HG02623 (cell line): ENCODE data around the gene OR8B12.
"Not testable (repeated sequence)": the region's sequence is repeated elsewhere in the genome, so short reads cannot be mapped to it uniquely, and the experiment has no call there.

ENCODE experiments used
- ATAC-seq: cut with Tn5 transposase; IDR thresholded peaks from one replicate; pipeline ENCODE4 v1.9.1; 2021; ENCODE audit warnings: moderate library complexity; ENCODE audit not compliant: unreplicated experiment

OR8B12 gene

GRCh38 chr11:124533626-124534025 is 9.8 kb downstream of the OR8B12 start:
- no peak for ATAC-seq

- ATAC-seq = no peak
Measured at GRCh38 chr11:124520550-124520854, 23.0 kb downstream of the OR8B12 start.

DNA sequence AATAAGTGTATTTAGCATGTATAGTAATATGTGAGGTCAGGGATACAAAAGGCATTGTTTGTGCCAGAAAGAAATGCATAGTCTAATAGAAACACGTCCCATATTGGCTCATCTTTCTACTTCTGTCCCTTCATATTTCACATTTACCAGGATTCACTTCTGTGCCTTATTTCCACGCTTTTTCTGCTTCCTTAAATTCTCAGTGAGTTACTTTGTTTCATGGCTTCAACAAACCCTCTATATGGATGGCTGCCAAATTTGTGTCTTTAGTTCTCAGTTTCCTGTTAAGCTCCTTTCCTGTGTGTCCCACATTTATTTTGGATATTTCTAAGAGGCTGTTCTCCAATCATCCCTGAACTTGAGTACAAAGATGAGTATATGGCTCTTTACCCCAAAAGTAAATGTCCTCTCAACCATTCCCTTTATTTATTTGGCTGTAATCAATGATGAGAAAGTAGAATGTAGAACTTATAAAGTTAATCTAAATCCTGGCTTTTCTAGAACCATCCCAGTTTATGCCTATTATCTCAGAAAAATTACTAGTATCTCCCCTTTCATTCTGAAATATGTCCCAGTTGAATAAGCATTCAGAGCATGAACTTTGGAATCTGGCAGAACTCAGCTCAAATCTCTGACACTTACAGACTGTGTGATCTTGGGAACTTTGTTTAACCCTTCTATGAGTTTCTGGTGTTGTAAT is 23.5 kb downstream of the OR8B12 start:
- ATAC-seq = no peak

DNA sequence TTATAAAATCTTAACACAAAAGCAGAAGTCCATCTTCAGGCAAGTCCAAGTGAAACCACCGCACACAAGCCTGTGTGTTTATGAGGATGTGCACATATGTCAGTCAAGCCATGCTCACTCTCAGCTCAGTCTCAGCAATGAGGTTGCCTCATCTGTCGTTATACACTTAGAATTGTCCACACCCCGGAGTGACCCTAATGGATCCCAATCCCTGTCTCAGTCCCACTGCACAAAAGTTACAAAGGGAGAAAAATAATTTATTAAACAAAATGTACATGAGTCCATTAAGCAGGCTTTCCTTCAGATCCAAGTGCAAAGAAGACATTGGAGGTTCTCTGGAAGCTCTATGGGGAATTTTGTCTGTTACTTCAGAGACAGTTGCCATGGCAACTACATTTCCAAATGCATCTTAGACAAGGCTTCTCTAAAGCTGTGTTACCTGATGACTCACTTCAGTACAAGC is 24.4 kb downstream of the OR8B12 start:
- ATAC-seq = no peak

DNA sequence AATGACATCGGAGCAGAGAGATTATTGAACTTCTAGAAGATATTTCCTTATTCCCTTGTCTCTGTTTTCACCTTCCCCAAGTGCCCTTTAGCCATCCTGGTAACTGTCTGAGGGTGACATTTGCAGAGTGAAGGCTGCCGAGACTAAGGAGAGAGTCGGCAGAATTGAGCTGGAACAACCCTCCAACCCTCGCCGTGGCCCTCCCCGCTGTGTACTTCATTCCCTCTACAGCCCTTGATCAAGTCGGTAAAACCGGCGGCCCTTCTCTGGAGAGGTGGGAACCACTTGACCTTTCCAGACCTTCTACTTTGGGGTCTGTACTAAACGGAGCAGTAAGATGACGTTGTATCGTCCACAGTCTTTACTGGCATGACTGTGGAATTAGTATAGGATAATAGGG is 26.1 kb downstream of the OR8B12 start:
- no peak for ATAC-seq

DNA sequence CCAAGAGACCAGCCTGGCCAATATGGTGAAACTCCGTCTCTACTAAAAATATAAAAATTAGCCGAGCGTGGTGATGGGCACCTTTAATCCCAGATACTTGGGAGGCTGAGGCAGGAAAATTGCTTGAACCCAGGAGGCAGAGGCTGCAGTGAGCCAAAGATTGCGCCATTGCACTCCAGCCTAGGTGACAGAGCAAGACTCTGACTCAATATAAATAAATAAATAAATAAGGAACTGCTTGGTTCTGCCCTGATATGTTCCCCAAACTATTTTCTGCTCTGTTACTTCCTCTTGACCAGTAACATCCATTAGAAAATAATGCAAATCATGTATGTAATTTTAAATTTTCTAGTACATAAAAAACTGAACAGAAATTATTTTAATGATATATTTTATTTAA is 28.8 kb downstream of the OR8B12 start:
- not testable (repeated sequence) for ATAC-seq

DNA sequence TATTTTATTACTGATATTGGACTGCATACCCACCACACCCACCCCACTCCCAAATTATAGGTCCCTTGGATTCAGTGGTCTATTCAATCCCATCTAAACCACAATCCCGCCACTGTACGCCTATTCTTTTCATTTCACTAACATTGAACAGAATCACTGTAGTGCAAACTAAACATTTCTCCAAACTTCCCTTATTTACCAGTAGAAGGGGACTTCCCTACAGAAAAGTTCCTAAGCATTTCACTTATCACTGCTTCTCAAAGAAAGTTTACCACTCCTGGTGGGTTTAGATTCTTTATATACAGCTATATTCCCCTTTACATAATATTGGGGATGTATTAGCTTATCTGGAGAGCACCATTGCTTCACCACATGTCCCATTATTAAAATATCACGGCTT is 29.3 kb downstream of the OR8B12 start:
- no peak for ATAC-seq

- no peak for ATAC-seq
Measured at GRCh38 chr11:124511745-124512144, 31.7 kb downstream of the OR8B12 start.

- ATAC-seq = no peak
Measured at GRCh38 chr11:124510279-124510678, 33.2 kb downstream of the OR8B12 start.

DNA sequence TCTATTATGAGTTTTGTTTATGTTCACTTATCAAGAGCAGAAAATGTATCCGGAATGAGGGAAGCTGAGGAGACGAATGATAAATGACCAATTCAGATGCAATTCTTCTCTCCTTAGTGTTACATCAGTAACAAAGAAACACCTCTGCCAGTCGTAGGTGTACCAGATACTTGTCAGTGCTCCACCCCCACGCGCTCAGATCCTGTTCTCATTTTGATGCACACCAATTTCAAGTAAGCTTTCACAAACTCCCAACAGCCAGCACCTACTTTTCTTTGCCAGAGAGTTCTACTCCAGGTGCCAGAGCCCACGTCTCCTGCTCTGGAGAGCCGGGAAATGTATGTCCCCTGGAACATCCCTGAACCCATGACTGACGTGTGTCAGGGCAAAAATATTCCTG is 43.7 kb downstream of the OR8B12 start:
- ATAC-seq = no peak

DNA sequence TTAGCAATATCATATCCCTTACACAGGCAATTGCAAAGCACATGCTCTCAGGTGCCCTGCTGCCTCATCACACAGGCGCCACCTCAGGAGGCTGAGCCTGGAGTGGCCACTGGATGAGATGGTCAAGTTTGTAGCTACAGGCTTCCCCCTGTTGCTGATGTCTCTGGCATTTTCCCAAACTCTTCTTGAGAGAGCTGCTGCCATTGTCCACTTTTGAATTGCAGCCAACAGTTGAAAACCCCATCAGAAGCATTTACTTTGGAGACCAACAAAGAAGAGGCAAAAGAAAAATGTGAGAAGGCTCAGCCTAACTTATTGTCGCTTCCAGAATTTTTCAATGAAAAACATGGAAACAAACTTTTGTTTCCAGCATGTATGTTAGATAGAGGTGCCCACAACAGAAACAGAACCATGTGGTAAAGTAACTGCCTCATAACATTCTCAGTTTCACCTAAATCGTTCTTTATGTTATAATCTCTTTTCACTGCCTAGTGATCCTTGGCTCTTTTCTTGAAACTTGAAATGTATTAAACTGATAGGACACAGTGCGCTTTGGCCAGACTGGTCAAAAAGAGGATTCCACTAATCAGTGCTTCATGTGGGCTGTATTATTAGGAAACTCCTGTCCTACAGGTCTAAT is 50.3 kb downstream of the OR8B12 start:
- no peak for ATAC-seq
